Smooth muscle cell (in vitro differentiated cells): ENCODE data around the gene CDKAL1. TPM values are rescaled to one million over a fixed set of nuclear protein-coding genes. Genes with fewer than 3 reads are reported as not detected.

Experiments
- DNase-seq: peaks from one replicate; lab custom pipeline; 2025; ENCODE audit not compliant: unreplicated experiment; lab: John Stamatoyannopoulos, UW
- H2AFZ ChIP-seq: fragments of 200-600 bp; sonication (generic); 2 replicates; pipeline ENCODE4 v1.6.0; 2016; ENCODE audit warnings: antibody characterized with exemption, low read depth, mild to moderate bottlenecking
- H3F3A ChIP-seq: fragments of 200-600 bp; sonication (generic); 2 replicates; pipeline ENCODE4 v1.6.0; 2017; ENCODE audit warnings: antibody characterized with exemption, low read depth
- H3K27ac ChIP-seq: fragments of 200-600 bp; sonication (generic); 2 replicates; pipeline ENCODE4 v1.5.1; 2016; ENCODE audit warnings: low read depth, mild to moderate bottlenecking
- H3K27me3 ChIP-seq: fragments of 200-600 bp; sonication (generic); 2 replicates; pipeline ENCODE4 v1.6.1; 2016; ENCODE audit warnings: low read depth, mild to moderate bottlenecking
- H3K36me3 ChIP-seq: fragments of 200-600 bp; sonication (generic); 2 replicates; pipeline ENCODE4 v1.5.1; 2016; ENCODE audit warnings: low read depth
- H3K4me1 ChIP-seq: fragments of 200-600 bp; sonication (generic); 2 replicates; pipeline ENCODE4 v1.5.1; 2016; ENCODE audit warnings: low read depth
- H3K4me2 ChIP-seq: fragments of 200-600 bp; sonication (generic); 2 replicates; pipeline ENCODE4 v1.6.0; 2016; ENCODE audit warnings: mild to moderate bottlenecking
- H3K4me3 ChIP-seq: fragments of 200-600 bp; sonication (generic); 2 replicates; pipeline ENCODE4 v1.5.1; 2016; ENCODE audit warnings: mild to moderate bottlenecking
- H3K79me2 ChIP-seq: fragments of 200-600 bp; sonication (generic); 2 replicates; pipeline ENCODE4 v1.6.0; 2016; ENCODE audit warnings: low read depth, mild to moderate bottlenecking
- H3K9ac ChIP-seq: fragments of 200-600 bp; sonication (generic); 2 replicates; pipeline ENCODE4 v1.6.0; 2016; ENCODE audit warnings: low read depth
- H3K9me3 ChIP-seq: fragments of 200-600 bp; sonication (generic); replicated peaks from 2 replicates; pipeline ENCODE4 v1.5.1; 2016; ENCODE audit warnings: low read depth
- H4K20me1 ChIP-seq: fragments of 200-600 bp; sonication (generic); 2 replicates; pipeline ENCODE4 v1.6.0; 2016; ENCODE audit warnings: low read depth
- WGBS: methylation state at CpG from one replicate; pipeline ENCODE4 v1.1.7; 2016; ENCODE audit warnings: low lambda C conversion rate; 5-methylcytosine and 5-hydroxymethylcytosine counted together
- polyA plus RNA-seq: library from polyadenylated mRNA; unstranded; fragments of >200 nt; fragmentation: Nextera tagmentation; extraction: Ambion mirVana; gene quantifications from 2 replicates; pipeline ENCODE4 v1.2.1, GENCODE V29; 2016
- total RNA-seq: library from RNA; depleted of rRNA; stranded (reverse); fragments of >200 nt; gene quantifications from 2 replicates; pipeline ENCODE4 v1.2.3, GENCODE V29; 2014
- TF ChIP-seq, protein P1 (sequence below): fragments of 200-600 bp; sonication (generic); IDR thresholded peaks from 2 replicates; pipeline ENCODE4 v1.5.1; 2017; ENCODE audit warnings: borderline replicate concordance, mild to moderate bottlenecking, antibody characterized with exemption; ENCODE audit not compliant: insufficient read depth, poor library complexity, severe bottlenecking

CDKAL1 gene
- total and polyA plus RNA-seq, 2 experiments from 2014 or later, result 16.5 to 16.6 TPM

GRCh38 chr6:21046276-21046675, 512.0 kb downstream of the CDKAL1 start:
- Histone ChIP-seq H3K27ac (no peak overlapping the region), H3K79me2 (no peaks in the 10 kb centered on the region), H3K36me3 (no peaks in the 10 kb centered on the region), H3K4me1 (no peaks in the 10 kb centered on the region), H3F3A (no peaks in the 10 kb centered on the region), H3K27me3 (no peaks in the 10 kb centered on the region), H3K4me3 (no peak overlapping the region), H4K20me1 (no peaks in the 10 kb centered on the region), H2AFZ (no peak overlapping the region), H3K4me2 (no peak overlapping the region), H3K9ac (no peak overlapping the region), H3K9me3 (no peaks in the 10 kb centered on the region)
- DNase-seq, result no peak
- TF ChIP-seq, protein P1, sequence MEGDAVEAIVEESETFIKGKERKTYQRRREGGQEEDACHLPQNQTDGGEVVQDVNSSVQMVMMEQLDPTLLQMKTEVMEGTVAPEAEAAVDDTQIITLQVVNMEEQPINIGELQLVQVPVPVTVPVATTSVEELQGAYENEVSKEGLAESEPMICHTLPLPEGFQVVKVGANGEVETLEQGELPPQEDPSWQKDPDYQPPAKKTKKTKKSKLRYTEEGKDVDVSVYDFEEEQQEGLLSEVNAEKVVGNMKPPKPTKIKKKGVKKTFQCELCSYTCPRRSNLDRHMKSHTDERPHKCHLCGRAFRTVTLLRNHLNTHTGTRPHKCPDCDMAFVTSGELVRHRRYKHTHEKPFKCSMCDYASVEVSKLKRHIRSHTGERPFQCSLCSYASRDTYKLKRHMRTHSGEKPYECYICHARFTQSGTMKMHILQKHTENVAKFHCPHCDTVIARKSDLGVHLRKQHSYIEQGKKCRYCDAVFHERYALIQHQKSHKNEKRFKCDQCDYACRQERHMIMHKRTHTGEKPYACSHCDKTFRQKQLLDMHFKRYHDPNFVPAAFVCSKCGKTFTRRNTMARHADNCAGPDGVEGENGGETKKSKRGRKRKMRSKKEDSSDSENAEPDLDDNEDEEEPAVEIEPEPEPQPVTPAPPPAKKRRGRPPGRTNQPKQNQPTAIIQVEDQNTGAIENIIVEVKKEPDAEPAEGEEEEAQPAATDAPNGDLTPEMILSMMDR, result no peak
- WGBS, result 91% methylated on average over 6 of the region's 6 CpGs

DNA sequence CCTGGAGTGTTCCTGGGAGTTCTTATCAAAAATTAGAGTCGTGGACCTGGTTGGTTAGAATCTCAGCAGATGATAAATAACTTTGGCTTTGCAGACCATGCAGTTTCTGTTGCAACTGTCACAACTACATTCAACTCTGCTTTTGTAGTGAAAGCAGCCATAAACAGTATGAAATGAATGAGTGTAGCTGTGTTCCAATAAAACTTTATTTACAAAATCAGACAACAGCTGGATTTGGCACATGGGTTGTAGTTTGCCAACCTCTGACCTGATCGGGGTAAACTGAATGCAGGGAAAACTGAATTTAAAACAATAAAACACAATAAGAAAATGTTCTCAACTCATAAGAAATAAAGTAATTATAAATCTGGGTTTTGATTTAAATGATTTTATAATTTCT, 513.8 kb downstream of the CDKAL1 start:
- H3K27me3 ChIP-seq, result no peaks in the 10 kb centered on the region
- TF ChIP-seq, protein P1, result no peak
- no peaks in the 10 kb centered on the region for H3K4me1 ChIP-seq
- H3K4me3 ChIP-seq, result no peak overlapping the region
- no peaks in the 10 kb centered on the region for H3K36me3 ChIP-seq
- H3K9me3 ChIP-seq, result no peaks in the 10 kb centered on the region
- H3K27ac ChIP-seq, result no peak overlapping the region
- H4K20me1 ChIP-seq, result no peaks in the 10 kb centered on the region
- H2AFZ ChIP-seq, result no peak overlapping the region
- H3F3A ChIP-seq, result no peaks in the 10 kb centered on the region
- H3K9ac ChIP-seq, result no peak overlapping the region
- DNase-seq, result no peak
- no peak overlapping the region for H3K4me2 ChIP-seq
- 80% methylated on average over 2 of the region's 2 CpGs for WGBS
- H3K79me2 ChIP-seq, result no peaks in the 10 kb centered on the region

DNA sequence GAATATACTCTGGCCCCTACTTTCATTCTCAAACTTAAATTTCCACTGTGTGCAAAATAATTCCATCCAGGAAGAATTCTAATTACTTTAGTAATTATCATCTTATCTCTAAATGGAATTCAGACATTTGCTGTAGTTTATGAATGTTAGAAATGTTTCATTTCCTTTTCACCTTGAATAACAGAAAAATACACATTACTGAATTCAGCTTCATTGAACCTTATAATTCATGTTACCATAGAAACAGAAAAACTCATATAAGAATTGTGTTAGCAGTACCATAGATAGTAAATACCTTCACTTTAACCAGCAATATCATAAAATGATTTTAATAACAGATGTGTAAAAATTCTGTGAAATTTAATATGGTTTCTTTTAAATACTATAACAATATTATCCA, 514.9 kb downstream of the CDKAL1 start:
- H3K4me3 ChIP-seq, result no peak overlapping the region
- H4K20me1 ChIP-seq, result no peaks in the 10 kb centered on the region
- H3K9me3 ChIP-seq, result no peaks in the 10 kb centered on the region
- H3K4me1 ChIP-seq, result no peaks in the 10 kb centered on the region
- no peak overlapping the region for H2AFZ ChIP-seq
- H3K27ac ChIP-seq, result no peak overlapping the region
- DNase-seq, result no peak
- TF ChIP-seq, protein P1, result no peak
- H3F3A ChIP-seq, result no peaks in the 10 kb centered on the region
- H3K79me2 ChIP-seq, result no peaks in the 10 kb centered on the region
- no peak overlapping the region for H3K9ac ChIP-seq
- H3K36me3 ChIP-seq, result no peaks in the 10 kb centered on the region
- no peaks in the 10 kb centered on the region for H3K27me3 ChIP-seq
- no peak overlapping the region for H3K4me2 ChIP-seq

GRCh38 chr6:21049572-21049971, 515.3 kb downstream of the CDKAL1 start:
- H3K27me3 ChIP-seq, result no peaks in the 10 kb centered on the region
- TF ChIP-seq, protein P1, result no peak
- DNase-seq, result no peak
- no peak overlapping the region for H3K4me2 ChIP-seq
- no peak overlapping the region for H3K4me3 ChIP-seq
- no peaks in the 10 kb centered on the region for H4K20me1 ChIP-seq
- H3K36me3 ChIP-seq, result no peaks in the 10 kb centered on the region
- no peaks in the 10 kb centered on the region for H3K4me1 ChIP-seq
- no peaks in the 10 kb centered on the region for H3K9me3 ChIP-seq
- no peak overlapping the region for H3K9ac ChIP-seq
- H2AFZ ChIP-seq, result no peak overlapping the region
- no peak overlapping the region for H3K27ac ChIP-seq
- no peaks in the 10 kb centered on the region for H3K79me2 ChIP-seq
- no peaks in the 10 kb centered on the region for H3F3A ChIP-seq
